BJ (cell line): Measurements from ENCODE around the gene SH3D19. TPM values are rescaled to one million over a fixed set of nuclear protein-coding genes. Genes with fewer than 3 reads are reported as not detected.
A peak's percentile ranks its signal among the peaks of the same experiment; 100 is the strongest.
"Not testable (repeated sequence)": the region's sequence is repeated elsewhere in the genome, so short reads cannot be mapped to it uniquely, and the experiment has no call there.

Experiments used
- CTCF ChIA-PET: fragments of 350-600 bp; formaldehyde crosslinking; extraction: SDS; loops from one replicate; lab custom pipeline; 2021; ENCODE audit warnings: antibody characterized with exemption, inconsistent platforms; lab: Yijun Ruan, JAX
- POLR2A ChIA-PET: fragments of 300-600 bp; sonication (Branson Sonifier 250); formaldehyde crosslinking; extraction: SDS; loops from one replicate; lab custom pipeline; 2021; ENCODE audit warnings: antibody characterized with exemption; lab: Charles Lee
- DNase-seq: peaks from one replicate; pipeline ENCODE4 v3.0.0-alpha.2; 2011; ENCODE audit warnings: low read depth
- H3K27me3 ChIP-seq: 2 replicates; pipeline ENCODE4 v1.6.0; 2011; ENCODE audit warnings: low read length; ENCODE audit not compliant: control insufficient read depth, insufficient read depth
- H3K36me3 ChIP-seq: 2 replicates; pipeline ENCODE4 v1.5.1; 2011; ENCODE audit warnings: low read length; ENCODE audit not compliant: control insufficient read depth, insufficient read depth
- H3K4me3 ChIP-seq: 2 replicates; pipeline ENCODE4 v1.5.1; 2011; ENCODE audit warnings: low read depth, mild to moderate bottlenecking, control low read depth, low read length
- polyA plus RNA-seq: library from polyadenylated mRNA; depleted of rRNA; stranded (reverse); fragments of >200 nt; gene quantifications from 2 replicates; pipeline ENCODE4 v1.2.3, GENCODE V29; 2011
- TF ChIP-seq, protein P1 (sequence below): IDR thresholded peaks from 2 replicates; pipeline ENCODE4 v1.5.1; 2011; ENCODE audit warnings: low read depth, mild to moderate bottlenecking, control low read depth, inconsistent platforms, low read length, moderate library complexity; ENCODE audit not compliant: insufficient read depth

Gene SH3D19
- polyA plus RNA-seq, 1 experiment, result 16.2 TPM

- Histone ChIP-seq H3K36me3 (peaks cover under 1% of the 10 kb centered on the region; the same call in 1 of the 2 replicates), H3K27me3 (no peaks in the 10 kb centered on the region), H3K4me3 (no peak overlapping the region)
- TF ChIP-seq, protein P1, sequence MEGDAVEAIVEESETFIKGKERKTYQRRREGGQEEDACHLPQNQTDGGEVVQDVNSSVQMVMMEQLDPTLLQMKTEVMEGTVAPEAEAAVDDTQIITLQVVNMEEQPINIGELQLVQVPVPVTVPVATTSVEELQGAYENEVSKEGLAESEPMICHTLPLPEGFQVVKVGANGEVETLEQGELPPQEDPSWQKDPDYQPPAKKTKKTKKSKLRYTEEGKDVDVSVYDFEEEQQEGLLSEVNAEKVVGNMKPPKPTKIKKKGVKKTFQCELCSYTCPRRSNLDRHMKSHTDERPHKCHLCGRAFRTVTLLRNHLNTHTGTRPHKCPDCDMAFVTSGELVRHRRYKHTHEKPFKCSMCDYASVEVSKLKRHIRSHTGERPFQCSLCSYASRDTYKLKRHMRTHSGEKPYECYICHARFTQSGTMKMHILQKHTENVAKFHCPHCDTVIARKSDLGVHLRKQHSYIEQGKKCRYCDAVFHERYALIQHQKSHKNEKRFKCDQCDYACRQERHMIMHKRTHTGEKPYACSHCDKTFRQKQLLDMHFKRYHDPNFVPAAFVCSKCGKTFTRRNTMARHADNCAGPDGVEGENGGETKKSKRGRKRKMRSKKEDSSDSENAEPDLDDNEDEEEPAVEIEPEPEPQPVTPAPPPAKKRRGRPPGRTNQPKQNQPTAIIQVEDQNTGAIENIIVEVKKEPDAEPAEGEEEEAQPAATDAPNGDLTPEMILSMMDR, result no peak
- ChIA-PET CTCF (no interaction called here), POLR2A (no interaction called here)
- DNase-seq, result no peak
These were observed 185.6 kb downstream of the SH3D19 start for GRCh38 chr4:151139814-151140213.

GRCh38 chr4:151136048-151136447, 189.4 kb downstream of the SH3D19 start:
- H3K36me3 ChIP-seq, H3K27me3 ChIP-seq, DNase-seq, H3K4me3 ChIP-seq, POLR2A ChIA-PET: not testable (repeated sequence)
- CTCF ChIA-PET, result interaction anchor here (2.5 kb wide), 1 partner anchor 18 kb away, joined by 10 read pairs; no protein-coding TSS in a partner anchor

- ChIA-PET CTCF (interaction anchor here (0.8 kb wide), 1 partner anchor 16 kb away, joined by 4 read pairs; no protein-coding TSS in a partner anchor), POLR2A (no interaction called here)
- no peaks in the 10 kb centered on the region for H3K36me3 ChIP-seq
- no peak for DNase-seq
- TF ChIP-seq, protein P1, result no peak
- H3K27me3 ChIP-seq, result no peaks in the 10 kb centered on the region
- no peak overlapping the region for H3K4me3 ChIP-seq
These were observed 192.1 kb downstream of the SH3D19 start for GRCh38 chr4:151133311-151133710.

DNA sequence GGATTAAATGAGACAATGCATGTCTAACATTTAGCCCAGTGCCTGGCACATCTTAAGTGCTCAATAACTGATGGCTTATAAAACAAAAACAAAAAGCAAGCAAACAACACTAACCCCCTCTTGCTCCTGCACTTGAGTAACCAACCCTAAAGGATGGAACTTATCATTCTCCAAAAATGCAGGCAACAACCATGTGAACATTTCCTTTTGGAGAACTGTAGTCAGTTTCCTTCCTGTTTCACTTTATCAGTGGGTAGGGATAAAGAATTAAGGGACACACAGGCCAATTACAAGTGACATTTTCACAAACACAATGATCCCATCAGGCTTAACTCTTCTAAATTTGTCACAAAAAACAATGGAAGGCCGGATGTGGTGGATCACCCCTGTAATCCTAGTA, 195.6 kb downstream of the SH3D19 start:
- Histone ChIP-seq H3K36me3 (peaks cover 2% of the 10 kb centered on the region; the same call in 1 of the 2 replicates), H3K4me3 (no peak overlapping the region), H3K27me3 (no peaks in the 10 kb centered on the region)
- CTCF ChIA-PET, result interaction anchor here (2.4 kb wide), 1 partner anchor 13 kb away, joined by 11 read pairs; no protein-coding TSS in a partner anchor
- TF ChIP-seq, protein P1, result no peak
- DNase-seq, result no peak
- POLR2A ChIA-PET, result no interaction called here

DNA sequence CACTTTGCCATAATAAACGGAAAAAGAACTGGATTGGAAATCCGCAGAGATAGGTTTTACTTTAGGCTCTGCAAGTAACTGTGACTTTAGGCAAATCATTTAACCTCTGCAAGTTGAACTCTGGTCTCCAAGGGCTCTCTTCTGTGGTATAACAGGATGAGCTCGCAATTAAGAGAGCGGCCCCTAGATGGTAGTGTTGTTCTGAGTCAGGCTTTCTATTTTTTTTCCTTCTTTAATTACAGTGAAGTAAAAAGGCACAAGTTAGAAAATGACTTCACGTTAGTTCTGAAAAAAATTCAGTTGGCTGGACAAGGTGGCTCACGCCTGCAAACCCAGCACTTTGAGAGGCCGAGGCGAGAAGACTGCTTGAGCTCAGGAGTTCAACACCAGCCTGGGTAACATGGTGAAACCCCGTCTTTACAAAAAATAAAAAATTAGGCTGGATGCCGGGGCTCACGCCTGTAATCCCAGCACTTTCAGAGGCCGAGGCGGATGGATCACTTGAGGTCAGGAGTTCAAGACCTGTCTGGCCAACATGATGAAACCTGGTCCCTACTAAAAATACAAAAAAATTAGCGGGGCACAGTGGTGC, 207.9 kb downstream of the SH3D19 start:
- CTCF ChIA-PET, result interaction anchor here (0.7 to 2.6 kb wide), 29 partner anchors 10 to 1253 kb away, joined by 3 to 22 read pairs (median 3); partner anchors contain the start of gene PRSS48
- H3K36me3 ChIP-seq, result no peaks in the 10 kb centered on the region
- H3K27me3 ChIP-seq, result no peaks in the 10 kb centered on the region
- POLR2A ChIA-PET, result interaction anchor here (0.6 kb wide), 1 partner anchor 147 kb away, joined by 5 read pairs; no protein-coding TSS in a partner anchor
- no peak for DNase-seq
- TF ChIP-seq, protein P1, result peak; percentile 79
- no peak overlapping the region for H3K4me3 ChIP-seq

DNA sequence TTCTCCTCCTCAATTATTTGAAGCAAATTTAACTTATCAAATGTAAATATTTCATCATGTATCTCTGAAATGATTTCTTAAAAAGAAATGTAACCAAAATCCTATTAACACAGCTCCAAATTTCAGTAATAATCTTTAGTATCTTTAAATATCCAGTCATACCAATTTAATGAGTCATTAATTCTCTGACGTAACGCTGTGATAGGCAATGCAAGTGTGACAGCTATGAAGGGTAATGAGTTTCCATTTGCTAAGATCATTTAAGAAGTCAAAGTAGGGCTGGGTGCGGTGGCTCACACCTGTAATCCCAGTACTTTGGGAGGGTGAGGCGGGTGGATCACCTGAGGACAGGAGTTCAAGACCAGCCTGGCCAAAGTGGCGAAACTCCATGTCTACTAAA, 210.4 kb downstream of the SH3D19 start:
- POLR2A ChIA-PET, result no interaction called here
- CTCF ChIA-PET, result interaction anchor here (1.5 kb wide), 1 partner anchor 248 kb away, joined by 5 read pairs; no protein-coding TSS in a partner anchor

More for the DNA sequence above, 210.4 kb downstream of the SH3D19 start:
- Histone ChIP-seq H3K27me3 (no peaks in the 10 kb centered on the region), H3K36me3 (no peaks in the 10 kb centered on the region), H3K4me3 (no peak overlapping the region)
- DNase-seq, result no peak
- TF ChIP-seq, protein P1, result no peak
